ENCODE results near the gene COPE.
"Not testable (repeated sequence)": the region's sequence is repeated elsewhere in the genome, so short reads cannot be mapped to it uniquely, and the experiment has no call there.

Gene COPE

GRCh38 chr19:18905513-18906236 lies 13.5 kb downstream of the COPE start:
- DNase-seq, result no peak

DNA sequence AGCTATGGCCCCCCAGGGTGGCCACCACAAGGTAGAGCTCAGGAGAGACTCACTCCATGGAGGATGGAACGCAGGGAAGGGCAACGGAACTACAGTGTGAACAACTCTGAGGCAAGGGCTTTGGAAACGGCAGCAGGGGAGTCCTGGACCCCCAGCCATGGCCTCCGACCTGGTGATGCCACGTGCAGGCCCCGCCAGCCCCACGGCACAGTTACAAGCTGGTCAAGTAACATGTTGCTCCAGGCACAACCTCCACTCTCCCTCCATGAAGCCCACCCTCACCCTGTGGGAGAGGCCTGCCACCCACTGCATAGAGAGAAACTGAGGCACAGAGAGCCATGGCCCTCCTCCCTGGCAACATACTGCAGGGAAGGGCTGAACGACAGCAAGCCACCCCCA lies 14.1 kb downstream of the COPE start:
- DNase-seq, result no peak

DNA sequence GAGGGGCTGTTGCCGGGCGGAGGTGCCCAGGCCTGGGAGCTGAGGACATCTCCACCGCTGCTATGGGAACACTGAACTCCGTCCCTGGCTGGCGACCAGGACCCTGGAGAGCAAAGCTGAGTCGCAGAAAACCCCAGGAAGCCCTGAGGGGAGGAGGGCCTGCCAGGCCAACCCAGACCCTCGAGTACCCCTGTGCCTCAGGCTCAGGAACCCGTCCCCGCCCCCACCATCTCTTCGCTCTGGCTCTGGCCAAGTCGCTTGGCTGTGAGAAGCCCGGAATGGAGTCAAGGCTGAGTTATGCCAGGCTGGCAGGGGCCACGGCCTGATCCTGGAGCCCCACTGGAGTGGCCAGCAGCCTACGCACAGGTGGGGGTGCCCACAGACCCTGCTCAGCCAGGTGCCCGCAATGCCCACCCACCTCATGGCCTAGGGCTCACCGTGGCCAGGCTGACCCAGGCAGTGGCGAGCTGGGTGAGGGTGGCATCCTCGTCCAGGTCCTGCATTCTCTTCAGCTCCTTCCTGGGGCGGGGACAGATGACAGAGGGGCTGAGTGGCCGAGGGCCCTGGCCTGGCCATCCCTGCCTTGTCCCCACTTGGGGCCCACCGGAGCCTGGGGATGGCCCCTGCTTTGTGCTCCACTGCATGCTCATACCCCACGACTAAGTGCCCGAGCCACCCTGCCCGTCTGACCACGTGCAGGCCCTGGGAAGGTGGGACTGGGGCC lies 14.7 kb downstream of the COPE start:
- no peak for DNase-seq

DNA sequence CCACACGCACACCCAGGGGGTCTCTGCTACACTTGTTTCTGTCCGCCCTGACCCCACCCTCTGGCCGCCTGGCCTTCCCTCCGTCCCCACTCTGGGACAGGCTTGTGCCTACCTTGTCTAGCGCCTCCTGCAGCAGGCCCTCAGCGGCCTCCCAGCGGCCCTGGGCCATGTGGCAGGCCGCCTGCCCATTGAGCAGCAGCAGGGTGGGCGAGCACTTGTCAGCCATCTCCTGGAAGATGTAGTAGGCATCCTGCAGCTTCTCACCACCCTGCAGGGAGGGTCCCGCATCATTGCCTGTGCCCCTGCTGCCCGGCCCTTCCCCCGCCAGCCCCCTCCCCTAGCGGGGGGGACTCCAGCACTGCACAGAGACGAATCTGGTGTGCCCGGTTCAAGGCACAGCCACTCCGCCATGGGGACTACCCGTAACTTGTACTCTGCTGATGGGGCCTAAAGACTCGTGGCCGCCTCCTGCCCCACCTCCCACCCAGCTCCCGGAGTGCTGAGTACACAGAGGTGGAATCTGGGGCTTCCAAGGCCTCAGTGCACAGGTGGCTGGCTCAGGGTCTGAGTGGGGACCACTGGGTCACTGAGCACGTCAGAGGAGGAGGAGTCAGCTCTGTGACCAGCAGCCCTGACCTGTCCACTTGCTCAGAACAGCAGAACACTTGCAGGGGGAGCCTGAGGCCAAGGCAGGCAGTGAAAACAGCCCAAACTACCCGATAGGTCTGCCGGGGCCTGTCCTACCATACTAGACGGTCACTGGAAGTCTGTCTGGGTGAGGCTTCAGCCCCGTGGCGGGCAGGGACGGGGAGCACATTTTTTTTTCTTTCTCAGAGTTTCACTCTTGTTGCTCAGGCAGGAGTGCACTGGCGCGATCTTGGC lies 15.8 kb downstream of the COPE start:
- no peak for DNase-seq

DNA sequence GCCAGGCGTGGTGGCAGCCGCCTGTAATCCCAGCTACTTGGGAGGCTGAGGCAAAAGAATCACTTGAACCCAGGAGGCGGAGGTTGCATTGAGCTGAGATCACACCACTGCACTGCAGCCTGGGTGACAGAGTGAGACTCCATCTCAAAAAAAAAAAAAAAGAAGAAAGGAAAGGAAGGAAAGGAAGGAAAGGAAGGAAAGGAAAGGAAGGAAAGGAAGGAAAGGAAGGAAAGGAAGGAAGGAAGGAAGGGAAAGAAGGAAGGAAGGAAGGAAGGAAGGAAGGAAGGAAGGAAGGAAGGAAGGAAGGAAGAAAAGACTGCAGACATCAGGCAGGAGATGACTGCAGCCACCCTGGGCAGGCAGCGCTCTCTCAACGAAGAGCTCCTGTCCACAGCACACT lies 16.7 kb downstream of the COPE start:
- DNase-seq, result not testable (repeated sequence)

- no peak for DNase-seq
These were observed 17.7 kb downstream of the COPE start for GRCh38 chr19:18901491-18901890.

GRCh38 chr19:18900700-18901481 lies 18.3 kb downstream of the COPE start:
- DNase-seq, result no peak

GRCh38 chr19:18899624-18900560 lies 19.3 kb downstream of the COPE start:
- peak; percentile 54 for DNase-seq

DNA sequence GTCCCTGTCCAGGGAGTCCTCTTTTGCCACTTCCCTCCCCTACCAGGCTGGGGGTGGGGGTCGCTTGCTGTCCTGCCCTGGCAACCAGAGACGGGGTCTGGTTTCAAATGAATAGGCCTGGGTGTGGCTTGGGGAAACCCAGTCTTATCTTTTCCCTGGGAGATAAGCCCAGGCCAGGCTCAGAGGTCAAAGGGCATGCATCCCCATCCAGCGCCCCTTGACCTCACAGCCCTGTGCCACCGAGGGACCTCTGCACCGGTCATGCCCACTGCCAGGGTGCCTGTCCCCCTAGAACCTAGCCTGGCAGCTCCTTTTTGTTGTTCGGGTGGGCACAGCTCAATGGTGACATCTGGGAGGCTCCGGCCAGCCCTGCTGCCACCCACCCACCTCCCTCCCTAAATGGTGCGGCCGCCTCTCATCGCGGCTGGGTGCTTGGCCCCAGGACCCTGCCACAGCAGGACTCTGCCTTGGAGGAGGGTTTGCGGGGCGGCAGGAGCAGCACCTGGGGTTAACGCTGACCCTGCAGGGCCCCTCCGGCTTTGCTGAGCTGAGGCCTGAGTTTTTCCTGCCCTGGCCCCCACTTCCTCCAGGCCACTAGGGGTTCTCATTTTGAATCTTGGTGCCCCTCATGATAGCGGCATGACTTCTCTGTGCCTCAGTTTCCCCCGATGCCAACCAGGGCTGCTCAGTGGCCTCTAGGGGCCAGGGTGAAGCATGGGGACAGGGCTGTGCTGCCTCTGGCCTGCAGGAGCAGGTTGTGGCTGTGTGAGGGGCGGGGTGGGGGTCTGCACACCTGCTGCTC lies 20.4 kb downstream of the COPE start:
- no peak for DNase-seq

DNA sequence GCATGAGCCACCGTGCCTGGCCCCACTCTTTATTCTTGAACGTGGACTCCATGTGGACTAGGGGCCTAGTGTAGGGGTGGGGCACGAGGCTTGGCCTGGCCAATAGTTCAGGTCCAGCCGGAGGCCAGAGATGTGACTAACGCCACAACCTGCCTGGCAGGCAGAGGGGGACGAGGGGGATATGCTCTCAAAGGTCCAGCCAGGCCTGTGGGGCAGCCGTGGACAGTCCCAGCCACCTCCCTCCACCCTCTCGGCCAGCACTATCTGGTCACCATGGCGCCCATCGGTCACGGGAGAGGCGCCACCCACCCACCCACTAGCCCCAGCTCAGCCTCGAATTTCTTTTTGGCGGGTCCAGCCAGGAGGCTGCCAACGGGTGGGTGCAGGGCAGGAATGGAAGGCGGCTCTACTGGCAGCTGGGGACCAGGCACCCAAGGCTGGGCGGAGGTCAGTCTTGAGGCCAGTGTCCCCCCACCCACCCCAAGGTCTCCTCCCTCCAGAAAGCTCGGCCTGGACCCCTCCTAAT lies 21.0 kb downstream of the COPE start:
- no peak for DNase-seq

DNA sequence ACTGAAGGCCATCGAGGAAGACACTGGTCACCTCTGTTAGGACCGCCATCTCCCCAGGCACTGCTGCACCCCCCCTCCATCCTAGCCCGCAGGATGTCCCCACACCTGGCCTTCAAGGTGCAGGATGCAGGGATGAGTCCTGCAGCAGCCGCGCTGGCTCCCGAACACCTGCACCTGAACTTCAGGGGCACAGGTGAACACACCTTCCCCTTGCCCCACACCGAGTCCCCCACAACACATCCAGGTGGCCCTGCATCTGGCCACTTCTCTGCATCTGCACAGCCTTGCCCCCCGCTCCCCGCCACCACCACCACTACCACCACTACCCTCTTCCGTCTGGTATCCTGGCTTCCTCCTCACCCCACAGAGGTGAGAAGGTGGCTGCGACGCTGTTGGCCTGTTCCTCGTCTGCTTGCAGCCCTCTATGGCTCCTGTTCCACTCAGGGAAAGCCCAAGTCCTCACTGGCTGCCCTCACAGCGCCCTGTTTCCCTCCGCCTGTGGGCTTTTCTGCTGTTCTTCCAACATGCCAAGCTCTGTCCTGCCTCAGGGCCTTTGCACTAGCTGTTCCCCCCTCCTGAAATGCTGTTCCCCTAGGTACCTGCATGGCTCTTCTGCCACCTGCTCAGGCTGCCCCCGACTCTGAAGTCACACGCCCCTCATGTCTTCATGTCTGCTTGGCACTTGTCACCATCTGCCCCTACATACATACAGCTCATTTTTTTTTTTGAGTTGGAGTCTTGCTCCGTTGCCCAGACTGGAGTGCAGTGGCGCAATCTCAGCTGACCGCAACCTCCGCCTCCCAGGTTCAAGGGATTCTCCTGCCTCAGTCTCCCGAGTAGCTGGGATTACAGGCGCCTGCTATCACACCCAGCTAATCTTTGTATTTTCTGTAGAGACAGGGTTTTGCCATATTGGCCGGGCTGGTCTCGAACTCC lies 21.8 kb downstream of the COPE start:
- DNase-seq, result no peak

DNA sequence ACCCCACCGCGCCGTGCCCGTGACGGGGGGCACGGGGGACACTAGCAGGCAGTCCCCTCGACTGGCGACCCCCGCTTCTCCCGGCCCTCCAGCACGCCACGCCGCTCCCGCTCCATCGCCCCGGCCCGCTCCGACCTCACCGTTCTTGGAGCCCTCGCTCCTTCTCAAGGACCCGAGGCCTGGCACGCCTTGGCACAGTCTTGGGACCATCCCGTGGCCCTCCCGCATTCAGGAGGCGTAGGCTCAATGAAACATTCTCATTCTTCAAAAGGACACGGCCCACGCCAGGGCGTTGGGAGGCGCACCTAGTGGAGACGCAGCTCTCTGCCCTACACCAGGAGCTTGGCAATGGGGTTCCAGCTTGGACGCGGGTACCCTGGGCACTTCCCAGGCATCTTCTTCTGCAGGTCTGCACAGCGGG lies 22.8 kb downstream of the COPE start:
- peak; percentile 41 for DNase-seq

DNA sequence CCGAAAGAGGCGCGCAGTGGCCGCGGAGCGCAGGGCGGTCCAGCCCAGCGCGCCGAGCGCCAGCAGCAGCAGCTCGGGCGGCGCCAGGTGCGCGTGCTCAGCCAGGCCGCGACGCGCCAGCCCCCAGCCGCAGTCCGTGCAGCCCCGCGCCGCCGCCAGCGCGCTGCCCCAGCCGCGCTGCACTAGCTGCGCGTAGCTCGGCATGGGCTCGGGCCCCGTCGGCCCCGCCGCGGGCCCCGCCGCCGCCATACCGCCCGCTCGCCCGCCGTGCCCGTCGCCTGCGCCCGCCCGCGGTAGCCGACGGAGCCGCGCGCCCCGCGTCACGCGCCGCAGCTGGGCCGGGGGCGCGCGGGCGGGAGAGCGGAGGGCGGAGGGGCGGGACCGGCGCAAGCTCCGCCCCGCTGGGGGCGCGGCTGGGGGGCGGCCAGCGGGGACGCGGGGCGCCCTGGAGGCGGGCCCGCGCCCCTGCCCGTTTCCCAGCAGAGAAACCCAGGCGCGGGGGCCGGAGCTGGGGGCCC lies 23.3 kb downstream of the COPE start, which contains the start of gene CERS1:
TSS of gene CERS1 (minus strand) at position 335 of the 518 bp plus-strand sequence. CDS start at position 249, 86 bp downstream.
- peak; percentile 73 for DNase-seq

DNA sequence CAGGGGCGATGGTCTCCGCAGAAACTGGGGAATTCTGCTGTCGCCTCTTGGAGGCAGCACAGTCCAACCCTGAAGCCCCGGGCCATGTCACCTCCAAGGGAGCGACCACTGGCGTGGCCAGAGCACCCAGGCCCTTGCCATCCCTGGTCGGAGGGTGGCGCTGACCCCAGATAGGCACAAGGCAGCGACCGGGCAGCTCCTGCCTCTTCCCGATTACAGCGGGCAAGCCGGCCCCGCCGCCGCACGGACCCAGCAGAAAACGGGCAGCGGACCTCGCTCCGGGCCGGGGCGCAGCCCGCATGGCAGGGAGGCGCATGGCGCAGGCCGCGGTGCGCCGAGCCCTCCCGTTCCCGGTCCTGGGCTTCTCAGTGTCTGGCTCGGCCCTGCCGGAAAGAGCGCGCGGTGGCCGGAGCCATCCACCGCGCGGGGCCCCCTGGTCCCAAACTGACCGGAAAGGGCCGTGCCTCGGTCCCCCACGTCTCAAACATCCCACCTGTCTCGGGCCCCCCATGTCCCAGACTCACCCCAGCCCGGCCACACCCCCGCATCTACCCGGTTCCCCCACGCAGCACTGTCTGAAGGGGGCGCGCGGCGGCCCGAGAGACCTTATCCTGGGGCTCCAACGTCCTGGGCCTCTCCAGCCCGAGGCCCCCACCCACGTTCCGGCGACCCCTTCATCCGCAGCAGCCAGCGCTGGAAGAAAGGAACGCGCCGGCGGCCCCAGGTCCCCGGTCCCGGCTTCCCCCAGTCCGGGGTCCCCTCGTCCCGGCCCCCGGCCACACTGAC lies 24.0 kb downstream of the COPE start:
- peak; percentile 74 for DNase-seq

DNA sequence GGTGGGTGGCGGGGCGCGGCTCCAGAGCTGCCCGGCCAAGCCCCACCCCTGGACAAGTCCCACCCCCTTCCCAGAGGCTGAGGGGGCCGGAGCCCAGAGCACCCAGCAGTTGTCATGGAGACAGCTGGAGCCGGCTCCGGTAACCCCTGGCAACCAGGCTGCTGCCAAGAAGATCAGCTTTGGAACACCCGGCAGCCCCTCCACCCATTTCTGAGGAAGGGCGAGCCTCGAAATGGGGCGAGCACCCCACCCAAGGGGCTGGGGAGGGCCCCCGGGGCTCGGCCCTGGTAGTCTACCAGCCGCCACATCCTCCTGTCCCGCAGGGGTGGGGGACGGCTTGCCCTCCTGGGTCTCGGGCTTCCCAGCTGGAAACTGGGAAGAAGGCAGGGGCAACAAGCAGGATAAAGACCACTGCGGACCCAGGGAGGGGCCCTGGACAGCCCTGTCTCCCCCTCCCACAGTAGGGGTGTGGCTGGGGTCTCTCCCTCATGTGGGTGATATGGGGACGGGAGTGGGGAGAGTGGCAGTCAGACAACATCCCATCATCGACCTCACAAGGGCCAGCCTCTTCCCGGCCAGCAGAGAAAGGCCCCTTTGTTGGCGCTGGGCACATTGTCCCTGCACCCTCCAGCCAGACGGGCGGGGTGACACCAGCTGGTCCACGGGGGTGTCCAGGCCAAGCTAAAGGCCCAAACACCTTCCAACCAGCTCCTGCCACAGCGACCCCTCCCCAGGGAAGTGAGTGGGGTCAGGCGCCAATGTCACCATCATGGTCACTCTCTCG lies 24.7 kb downstream of the COPE start:
- DNase-seq, result peak; percentile 94

DNA sequence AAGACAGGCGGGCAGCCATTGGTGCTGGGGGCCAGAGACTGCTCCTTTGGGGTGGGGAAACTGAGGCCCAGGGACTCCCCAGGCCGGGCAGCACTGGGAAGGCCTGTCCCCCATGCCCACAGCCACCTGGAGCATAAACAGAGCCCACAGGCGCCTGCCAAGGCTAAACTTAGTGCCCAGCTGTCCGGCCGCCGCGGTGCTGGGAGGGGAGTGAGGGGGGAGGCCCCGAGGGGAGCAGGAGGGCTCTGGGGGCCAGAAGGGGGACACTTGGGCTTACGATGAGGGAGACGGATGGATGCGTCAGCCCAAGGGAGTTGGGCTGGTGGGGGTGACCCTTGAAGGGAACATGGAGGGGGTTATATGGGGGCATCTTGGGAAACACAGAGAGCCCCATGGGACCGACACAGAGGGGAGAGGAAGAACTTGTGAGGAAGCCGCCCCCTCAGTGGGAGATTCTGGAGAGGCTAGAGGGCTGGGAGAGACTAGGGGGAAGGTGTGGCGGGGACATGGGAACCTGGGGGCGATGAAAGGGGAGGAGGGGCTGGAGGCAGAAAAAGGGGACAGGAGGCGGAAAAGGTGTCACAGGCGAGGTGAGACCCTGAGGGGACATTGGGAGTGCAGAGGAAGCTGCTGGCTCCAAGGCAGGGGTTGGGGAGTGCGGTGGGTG lies 25.5 kb downstream of the COPE start:
- DNase-seq, result no peak
